GM12892 (cell line): ENCODE results near the gene STK11IP.

Experiments
- POLR2A ChIP-seq: IDR thresholded peaks from 2 replicates; pipeline ENCODE4 v1.6.1; 2011; ENCODE audit warnings: low read depth, low read length, control low read depth
- TAF1 ChIP-seq: IDR thresholded peaks from 2 replicates; pipeline ENCODE4 v1.6.1; 2011; ENCODE audit warnings: low read depth, mild to moderate bottlenecking, control low read depth, low read length, borderline replicate concordance

GRCh38 chr2:219648963-219649362 is 51.3 kb downstream of the STK11IP start:
- TF ChIP-seq TAF1 (no peak), POLR2A (no peak)
